ENCODE data around the gene ZWILCH.
"Not testable (repeated sequence)": the region's sequence is repeated elsewhere in the genome, so short reads cannot be mapped to it uniquely, and the experiment has no call there.

Gene ZWILCH

DNA sequence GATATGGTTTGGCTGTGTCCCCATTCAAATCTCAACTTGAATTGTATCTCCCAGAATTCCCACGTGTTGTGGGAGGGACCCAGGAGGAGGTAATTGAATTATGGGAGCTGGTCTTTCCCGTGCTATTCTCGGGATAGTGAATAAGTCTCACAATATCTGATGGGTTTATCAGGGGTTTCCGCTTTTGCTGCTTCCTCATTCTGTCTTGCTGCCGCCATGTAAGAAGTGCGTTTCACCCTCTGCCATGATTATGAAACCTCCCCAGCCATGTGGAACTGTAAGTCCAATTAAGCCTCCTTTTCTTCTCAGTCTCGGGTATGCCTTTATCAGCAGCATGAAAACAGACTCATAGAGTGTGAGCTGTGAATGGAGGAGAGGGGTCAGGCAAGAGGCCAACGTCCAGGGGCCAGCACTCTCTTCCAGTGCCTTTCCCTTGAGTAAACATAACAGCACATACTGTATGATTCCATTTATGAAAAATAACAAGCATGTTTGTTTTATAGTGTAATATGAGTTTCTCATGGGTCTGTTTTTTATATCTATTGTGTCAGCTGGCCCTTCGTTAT, 76.9 kb downstream of the ZWILCH start:
- no peak for DNase-seq (ENCODE audit: low spot score)

DNA sequence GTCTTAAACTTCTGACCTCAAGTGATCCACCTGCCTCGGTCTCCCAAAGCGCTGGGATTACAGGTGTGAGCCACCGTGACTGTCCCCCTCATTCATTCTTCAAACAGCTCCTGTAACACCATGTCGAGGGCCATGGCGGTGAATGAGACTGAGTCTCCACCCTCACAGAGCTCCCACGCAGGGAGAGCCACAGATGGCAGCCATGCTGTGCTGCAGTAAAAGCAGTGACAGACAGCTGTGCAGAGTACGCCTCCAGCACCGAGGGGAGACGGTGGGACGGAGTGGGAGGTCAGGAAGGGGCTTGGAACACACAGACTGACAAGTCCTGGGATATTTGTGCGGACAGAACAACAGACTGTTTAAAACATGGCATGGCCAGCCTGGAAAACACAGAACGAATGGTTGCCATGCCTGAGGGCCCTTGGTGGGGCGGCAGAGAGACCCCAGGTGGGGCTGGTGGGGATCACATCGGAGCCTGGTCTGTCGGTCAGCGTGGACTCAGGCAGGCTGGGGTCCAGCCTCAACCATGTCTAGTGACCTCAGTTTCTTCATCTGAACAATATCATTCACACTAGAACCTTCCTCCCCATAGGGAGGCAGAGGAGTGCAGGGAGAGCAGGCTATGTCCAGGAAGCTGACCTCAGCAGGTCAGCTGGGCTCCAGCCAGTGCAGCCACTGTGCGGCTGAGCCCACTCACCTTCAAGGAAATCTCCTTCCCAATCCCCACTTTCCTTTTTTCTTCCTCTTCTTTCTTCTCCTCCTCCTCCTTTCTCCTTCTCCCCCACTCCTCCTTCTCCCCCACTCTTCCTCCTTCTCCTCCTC, 81.2 kb downstream of the ZWILCH start:
- DNase-seq (ENCODE audit: low spot score): no peak

DNA sequence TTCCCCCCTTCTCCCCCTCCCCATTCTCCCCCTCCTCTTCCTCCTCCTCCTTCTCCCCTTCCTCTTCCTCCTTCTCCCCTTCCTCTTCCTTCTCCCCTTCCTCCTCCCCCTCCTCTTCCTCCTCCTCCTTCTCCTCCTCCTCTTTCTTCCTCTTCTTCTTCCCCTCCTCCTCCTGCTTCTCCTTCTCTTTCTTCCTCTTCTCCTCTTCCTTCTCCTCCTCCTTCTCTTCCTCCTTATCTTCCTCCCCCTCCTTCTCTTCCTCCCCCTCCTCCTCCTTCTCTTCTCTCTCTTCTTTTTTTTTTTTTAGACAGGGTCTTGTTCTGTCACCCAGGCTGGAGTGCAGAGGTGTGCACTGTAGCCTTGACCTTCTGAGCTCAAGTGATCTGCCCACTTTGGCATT, 81.9 kb downstream of the ZWILCH start:
- DNase-seq (ENCODE audit: low spot score): no peak

DNA sequence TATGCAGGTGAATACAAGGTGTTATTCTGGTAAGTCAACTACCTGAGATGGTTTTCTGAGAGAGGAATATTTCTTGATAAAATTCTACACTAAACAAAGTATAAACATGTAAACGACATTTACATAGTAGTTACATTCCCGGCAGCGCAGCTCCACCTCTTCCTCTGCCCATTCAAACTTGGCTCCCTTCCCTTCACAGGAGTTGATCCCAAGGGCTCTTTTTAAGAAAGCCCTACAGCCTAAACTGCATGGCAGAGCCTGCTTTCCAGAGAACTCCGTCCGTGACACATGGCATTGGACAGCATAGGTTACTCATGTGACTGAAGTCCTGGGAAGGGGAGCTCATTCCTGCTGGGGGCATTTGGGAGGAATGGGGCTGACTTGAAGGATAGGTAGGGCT, 82.6 kb downstream of the ZWILCH start:
- DNase-seq (ENCODE audit: low spot score): no peak

DNA sequence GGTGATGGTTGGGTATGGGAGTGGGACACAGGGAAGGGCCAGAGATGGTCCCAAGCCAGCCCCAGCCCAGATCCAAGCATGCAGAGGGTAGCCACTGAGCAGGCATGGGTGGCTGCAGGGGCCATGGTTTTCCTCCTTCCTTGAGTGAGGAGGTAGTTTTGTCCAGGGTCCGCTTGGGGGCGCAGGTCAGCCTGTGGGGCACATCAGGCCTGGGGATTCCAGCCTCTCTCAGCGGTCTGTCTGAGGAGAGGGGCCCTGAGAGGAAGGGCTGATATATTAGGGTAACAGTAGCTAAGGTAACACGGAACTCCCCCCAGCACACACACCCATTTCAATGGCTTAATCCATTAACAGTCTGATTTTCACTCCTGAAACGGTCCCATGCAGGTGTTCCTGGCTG, 83.4 kb downstream of the ZWILCH start:
- no peak for DNase-seq (ENCODE audit: low spot score)

DNA sequence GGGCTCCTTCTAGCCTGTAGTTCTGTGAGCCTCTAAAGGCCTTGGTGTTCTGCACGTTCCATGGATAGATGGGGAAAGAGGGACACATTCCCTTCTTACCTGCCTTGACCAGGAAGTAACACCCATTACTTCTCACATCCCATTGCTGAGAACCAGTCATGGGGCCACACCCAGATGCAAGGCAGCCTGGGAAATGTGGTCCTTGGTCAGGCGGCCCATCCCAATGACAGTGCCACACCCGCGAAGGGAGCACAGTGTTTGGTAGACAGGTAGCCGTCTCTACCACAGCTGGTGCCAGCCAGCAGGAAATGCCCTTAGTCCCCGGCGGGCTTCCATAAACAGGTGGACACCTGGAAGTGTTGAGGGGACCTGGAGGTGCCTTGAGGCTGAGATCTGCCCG, 83.8 kb downstream of the ZWILCH start:
- DNase-seq (ENCODE audit: low spot score): no peak

DNA sequence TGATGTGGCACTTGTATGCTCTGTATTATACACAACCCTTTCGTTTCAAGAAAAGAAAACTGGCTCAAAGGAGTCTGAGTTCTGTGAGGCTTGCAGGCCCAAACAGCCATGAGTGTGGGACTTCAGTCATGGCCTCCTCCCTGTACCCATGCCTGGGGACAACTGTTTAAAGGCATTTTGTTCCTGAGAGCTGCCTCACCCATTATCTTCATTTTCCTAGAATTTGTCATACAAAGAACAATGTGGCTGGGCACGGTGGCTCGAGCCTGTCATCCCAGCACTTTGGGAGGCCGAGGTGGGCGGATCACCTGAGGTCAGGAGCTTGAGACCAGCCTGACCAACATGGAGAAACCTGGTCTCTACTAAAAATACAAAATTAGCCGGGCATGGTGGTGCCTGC, 84.3 kb downstream of the ZWILCH start:
- DNase-seq (ENCODE audit: low spot score): not testable (repeated sequence)

DNA sequence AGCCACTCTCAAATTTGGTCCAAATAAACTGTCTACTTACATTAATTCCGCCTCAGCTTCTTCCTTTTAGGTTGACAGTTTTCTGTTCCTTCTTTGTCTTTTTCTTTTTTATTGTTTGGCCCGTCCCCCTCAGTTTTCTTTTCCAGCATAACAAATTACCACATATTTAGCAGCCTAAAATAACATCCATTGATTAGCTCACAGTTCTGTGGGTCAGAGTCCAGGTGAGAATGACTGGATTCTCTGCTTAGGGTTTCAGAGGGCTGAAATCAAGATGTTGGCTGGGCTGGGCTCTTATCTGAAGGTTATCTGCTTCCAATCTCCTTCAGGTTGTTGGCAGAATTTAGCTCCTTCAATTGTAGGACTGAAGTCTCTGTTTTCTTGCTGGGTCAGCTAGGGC, 85.3 kb downstream of the ZWILCH start:
- no peak for DNase-seq (ENCODE audit: low spot score)

DNA sequence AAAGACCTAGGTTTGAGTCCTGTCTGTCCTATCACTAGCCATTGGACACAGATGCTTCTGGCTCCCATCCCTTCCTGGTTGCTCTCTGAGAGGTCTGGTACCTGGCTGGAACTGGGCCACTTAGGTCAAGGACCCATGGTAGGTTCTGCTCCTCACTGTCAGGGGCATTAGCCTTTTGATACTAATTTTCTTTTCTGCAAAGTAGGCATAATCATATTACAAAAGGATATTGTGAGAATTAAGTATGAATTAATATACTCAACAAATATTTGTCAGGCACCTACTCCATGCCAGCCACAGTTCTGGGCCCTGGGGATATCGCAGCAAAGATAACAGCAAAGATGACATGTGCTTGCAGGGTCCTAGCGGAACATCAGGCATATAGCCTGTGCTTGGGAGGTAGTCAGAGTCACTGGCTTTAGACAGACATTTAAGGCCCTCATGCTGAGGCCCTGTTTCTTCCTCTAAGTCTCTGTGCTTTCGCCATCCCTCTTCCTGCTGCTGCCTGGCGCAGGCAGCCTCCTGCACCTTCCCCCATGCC, 86.3 kb downstream of the ZWILCH start:
- no peak for DNase-seq (ENCODE audit: low spot score)

DNA sequence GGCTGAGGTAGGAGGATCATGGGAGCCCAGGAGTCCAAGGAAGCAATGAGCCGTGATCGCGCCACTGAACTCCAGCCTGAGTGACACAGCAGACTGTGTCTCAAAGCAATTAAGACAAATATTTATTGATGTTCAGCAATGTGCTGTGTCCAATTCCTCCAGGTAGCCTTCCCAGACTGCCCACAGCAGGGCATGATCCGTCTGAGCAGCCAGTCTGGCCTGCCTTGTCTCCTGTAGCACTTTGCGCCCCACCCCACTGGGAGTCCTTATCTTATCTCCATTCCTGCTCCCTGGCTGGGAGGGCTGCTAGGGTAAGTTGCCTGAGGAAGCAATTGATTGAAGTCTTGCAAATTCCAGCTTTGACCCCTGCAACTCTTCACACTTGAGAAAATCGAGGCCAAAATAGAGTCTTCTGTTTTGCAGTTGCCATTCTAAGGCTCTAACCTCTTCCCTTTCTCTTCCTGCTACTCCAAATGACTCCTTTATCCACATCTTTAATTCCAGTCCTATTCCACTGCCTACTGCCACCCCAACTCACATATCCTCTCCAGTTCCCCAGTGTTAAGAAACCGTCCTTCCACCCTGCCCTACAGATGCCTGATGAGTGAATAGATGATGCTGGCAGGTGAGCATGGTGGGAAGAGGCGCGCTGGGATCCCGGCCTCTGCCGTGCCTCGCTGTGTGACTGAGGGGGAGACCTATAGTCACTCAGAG, 87.5 kb downstream of the ZWILCH start:
- no peak for DNase-seq (ENCODE audit: low spot score)

DNA sequence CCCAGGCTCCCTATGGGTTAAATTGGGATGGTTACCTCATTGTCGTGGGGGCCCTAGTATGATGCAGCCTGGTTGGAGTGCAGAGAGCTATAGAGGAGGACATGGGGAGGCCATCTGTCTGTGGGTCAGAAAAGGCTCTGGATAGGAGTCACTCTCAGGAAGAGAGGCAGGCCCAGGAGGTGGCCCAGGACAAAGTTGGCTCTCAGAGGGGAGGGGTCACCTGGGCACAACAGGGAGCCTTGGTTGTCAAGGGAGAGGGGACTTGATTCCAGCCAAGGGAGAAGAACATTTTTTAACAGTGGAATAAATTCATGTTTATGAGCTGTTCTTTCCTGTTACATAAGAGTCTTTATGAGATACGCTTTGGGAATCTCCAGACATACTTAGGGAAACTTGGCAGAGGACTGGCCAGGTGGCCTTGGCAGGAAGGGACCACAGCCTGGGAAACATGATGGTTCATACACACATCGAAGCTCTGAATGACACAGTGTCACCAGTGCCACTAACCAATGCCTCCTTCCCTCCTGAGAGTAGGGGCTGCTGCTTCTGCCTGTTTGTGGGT, 88.2 kb downstream of the ZWILCH start:
- no peak for DNase-seq (ENCODE audit: low spot score)

DNA sequence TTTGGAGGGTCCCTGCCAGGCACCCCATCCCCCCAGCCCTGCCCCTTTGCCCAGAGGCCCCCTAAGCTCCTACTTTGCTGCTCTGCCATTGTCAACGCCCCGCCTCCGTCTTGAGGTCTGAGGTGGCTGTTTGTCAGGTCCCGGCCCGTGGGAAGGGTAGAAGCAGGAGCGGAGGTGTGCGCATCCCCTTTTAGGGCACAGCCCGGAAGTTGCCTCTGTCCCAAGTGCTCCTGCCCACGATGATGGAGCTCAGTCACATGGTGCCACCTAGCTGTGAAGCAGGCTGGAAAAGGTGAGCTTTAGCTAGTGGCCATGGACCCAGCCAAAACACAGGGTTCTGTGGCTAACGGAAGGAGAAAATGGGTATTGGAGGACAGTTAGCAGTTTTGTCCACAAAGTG, 89.2 kb downstream of the ZWILCH start:
- no peak for DNase-seq (ENCODE audit: low spot score)

DNA sequence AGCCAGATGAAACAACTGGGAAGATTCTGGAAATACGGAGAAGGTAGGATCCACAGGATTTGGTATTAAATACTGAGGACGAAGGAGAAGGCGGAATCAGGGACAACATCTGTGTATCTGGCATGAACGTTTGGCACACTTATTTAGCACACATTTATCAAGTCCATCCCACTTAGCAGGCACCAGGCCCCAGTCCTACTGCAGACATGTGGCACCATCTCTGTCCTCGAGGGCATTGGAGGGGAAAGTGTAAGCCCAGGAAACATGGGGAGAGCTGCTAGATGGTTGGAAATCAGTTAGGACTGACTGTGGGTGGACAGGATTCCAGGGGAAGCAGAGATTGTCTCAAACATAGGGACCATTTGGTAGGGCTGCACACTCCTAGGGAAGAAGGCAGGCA, 89.7 kb downstream of the ZWILCH start:
- DNase-seq (ENCODE audit: low spot score): no peak

DNA sequence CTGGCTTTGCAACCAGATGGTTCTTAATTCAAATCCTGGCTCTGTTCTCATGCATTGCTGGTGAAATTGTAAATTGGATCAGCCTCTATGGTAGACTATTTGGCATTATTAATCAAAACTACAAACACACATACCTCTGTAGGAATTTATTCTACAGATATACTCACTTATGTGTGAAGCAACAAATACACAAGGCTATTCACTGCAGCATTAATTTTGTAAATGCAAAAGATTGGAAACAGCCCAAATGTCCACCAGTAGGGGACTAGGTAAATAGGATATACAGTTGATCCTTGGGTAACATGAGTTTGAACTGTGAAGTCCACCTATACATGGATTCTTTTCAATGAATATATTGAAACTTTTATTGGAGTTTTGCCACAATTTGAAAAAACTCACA, 90.2 kb downstream of the ZWILCH start:
- DNase-seq (ENCODE audit: low spot score): no peak

DNA sequence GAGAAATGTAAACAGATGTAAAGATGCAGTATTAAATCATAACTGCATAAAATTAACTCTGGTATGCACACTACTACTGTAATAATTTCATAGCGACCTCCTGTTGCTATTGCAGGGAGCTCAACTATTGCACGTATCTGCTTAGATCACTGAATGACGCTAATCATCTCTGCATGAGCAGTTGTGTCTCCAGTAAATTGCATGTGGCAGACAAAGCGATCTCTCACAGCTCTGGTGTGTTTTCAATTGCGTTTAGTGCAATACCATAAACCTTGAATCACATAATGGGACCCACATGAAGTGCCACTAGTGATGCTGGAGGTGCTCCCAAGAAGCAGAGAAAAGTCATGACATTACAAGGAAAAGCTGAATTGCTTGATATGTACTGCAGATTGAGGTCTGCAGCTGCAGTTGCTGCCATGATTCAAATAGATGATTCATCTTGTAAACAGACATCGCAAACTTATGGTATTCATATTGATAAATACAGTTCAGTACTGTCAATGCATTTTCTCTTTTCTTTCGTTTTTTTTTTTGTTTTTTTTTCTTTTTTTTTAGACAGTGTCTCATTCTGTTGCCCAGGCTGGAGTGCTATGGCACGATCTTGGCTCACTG, 90.9 kb downstream of the ZWILCH start:
- DNase-seq (ENCODE audit: low spot score): no peak

DNA sequence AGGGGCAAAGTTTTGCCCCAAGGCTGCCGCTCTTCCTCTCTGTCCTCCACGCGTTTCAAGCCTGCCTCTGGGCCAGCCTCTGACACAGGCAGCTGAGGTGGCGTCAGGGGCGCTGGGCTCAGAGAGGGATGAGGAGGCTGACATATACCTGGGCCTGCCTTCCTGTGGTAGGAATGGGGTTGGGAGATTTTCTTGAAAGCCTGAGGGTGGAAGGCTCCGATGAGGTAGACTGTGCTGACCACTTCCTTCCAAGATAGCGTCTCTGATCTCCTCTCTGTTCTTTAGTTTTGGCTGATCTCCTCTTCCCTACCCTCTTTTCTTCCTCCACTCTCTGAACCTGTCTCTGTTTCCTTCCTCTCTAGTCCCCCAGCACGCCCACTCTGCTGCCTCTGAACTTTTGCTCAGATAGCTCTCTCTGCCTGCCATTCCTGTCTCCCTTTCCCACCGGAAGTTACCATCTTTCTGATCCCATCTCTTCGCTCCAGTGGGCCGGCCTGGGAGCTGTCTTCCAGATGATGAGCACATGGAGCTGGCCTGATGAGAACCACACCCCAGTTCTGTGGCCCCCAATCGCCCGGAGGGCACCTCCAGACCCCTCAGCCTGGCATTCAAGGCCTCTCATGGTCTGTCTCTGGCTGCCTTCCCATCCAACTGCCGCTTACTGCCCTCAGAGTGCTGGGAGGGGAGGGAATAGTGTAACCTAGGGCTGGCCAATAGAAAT, 93.1 kb downstream of the ZWILCH start:
- no peak for DNase-seq (ENCODE audit: low spot score)
